HG03025 (cell line): ENCODE measurements around the gene EPN3.

Experiments
- ATAC-seq: cut with Tn5 transposase; IDR thresholded peaks from one replicate; pipeline ENCODE4 v1.9.1; 2021; ENCODE audit warnings: mild to moderate bottlenecking, moderate library complexity; ENCODE audit not compliant: unreplicated experiment, low FRiP score

EPN3 gene

GRCh38 chr17:50585346-50585745, 52.8 kb downstream of the EPN3 start:
- no peak for ATAC-seq

- no peak for ATAC-seq
These were observed 53.4 kb downstream of the EPN3 start for GRCh38 chr17:50585891-50586290.

GRCh38 chr17:50586421-50587247, 54.1 kb downstream of the EPN3 start:
- no peak for ATAC-seq

DNA sequence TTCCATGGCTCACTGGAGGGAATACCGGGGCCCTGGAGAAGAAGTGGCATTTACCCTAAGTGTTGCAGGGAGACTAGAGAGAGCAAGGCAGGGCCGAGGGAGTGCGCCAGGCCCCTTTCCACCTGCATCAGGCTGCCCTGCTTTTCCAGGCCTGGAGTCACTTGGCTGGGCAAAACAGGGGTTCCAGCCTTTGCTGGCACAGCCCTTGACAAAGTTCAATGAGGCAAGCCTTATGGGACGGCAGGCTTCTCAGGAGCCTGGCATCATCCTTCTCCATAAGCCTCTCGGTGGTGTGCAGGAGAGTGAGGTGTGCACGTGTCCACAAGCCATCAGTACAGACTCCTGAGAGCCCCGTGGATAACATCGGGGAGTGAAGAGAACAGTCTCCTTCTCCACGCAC, 55.0 kb downstream of the EPN3 start:
- ATAC-seq: no peak

DNA sequence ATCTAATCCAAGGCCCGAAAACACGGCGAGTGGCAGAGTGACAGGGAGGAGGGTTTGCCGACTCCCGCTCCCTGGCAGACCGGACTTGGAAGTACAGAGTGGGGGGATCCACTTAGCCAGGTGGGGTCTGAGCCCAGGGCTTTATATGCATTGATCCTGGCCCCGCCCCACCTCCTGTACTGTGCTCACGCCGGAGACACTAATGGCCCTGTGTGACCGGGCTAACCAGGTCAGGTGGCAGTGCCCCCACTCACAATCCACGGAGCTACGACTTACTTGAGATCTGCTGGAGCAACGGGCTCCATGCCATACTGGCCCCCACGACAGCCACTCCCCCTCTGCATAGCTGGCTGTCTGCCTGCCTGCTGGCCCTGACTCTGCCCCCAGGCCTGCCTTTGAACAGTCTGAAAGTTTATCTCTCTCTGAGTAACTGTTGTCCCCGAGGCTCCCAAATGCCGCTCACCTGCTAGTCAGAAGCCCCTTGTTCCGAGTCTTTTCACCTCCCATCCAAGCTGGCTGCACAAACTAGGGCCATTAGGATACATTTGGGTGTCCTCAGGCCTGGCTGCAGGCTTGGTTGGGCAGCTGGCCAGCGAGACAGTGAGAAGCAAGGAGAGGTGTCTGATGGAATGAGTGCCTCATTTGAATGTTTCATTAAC, 56.0 kb downstream of the EPN3 start:
- no peak for ATAC-seq

GRCh38 chr17:50589095-50589705, 56.7 kb downstream of the EPN3 start:
- no peak for ATAC-seq

- ATAC-seq: no peak
These were observed 58.6 kb downstream of the EPN3 start for GRCh38 chr17:50590946-50591737.

DNA sequence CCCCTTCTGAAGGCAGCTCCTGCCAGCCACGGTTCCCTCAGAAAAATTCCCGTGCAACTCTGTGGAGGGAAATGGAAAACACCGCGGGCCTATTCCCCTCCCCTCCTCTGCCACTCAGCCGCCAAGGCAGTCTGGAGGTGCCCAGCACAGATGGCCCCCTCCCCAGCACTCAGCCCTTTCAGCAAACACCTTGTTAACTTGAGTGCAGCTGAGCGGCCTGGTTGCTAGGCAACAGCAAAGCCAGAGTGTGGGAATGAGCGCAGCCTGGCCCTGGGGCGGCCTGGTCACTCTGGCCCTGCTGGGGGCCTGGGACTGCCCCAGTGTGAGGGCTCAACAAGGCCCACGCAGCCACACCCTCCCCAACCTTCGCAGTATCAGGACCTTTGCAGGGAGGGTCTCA, 60.8 kb downstream of the EPN3 start:
- no peak for ATAC-seq
